AG09309 (cell line): ENCODE measurements around the gene PCBP3.

Source experiments
- DNase-seq: peaks from one replicate; pipeline ENCODE4 v3.0.0-alpha.2; 2010; ENCODE audit warnings: low read depth
- H3K4me3 ChIP-seq: 2 replicates; pipeline ENCODE4 v1.5.1; 2011; ENCODE audit warnings: mild to moderate bottlenecking, low read depth, low read length, moderate library complexity; ENCODE audit not compliant: control insufficient read depth
- CTCF ChIP-seq: IDR thresholded peaks from 2 replicates; pipeline ENCODE4 v1.5.1; 2011; ENCODE audit warnings: mild to moderate bottlenecking, low read depth, low read length, inconsistent platforms; ENCODE audit not compliant: insufficient read depth, control insufficient read depth; ENCODE audit errors: missing control alignments

Gene PCBP3

DNA sequence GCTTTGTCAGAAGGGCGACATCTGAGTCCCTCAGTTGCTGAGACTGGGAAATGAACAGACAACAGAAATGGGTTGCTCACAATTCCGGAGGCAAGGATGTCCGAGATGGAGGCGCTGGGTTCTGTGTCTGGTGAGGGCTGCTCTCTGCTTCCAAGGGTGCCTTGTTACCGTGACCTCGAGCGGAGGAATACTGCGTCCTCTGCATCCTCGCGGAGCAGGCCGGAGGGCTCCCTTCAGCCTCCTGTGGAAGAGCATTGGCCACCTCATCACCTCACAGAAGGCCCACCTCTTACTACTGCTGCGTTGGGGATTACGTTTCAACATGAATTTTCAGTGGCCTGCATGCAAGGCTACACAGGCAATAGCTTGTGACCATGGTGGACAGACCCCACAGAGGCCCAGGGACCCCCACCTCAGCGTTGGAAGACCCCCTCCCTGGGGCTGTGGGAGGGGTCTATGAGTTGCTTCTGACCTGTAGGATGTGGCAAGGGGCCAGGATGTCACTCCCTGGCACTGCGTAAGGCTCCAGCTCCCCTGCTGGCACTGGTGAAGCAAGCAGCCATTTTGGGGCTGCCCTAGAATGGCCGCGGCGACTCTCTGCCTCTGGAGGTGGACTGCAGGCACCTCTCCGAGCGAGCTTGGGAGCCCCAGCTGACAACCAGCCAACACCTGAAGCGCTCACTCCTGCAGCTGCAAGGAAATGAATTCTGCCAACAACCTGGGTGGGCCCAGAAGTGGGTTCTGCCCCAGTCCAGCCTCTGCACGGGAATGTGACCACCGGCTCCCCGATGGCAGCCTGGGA lies 301.7 kb downstream of the PCBP3 start:
- DNase-seq, result no peak
- TF ChIP-seq CTCF, result no peak
- H3K4me3 ChIP-seq, result no peak overlapping the region

DNA sequence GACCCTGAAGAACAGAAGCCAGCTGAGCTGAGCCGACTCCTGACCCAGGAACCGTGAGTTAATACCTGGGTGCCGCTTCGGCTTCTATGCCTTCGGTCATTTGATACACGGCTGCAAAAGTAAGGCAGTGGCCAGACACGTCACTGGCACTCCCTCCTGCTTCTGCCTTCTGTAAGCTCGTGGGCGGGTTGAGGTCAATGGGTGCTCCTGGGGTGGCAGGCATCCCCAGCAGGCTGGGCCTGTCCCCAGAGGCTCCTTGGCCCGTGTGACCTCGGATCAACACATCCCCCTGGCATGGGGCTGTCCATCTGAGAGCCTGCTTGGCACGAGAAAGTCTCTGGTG lies 302.3 kb downstream of the PCBP3 start:
- no peak overlapping the region for H3K4me3 ChIP-seq
- TF ChIP-seq CTCF, result no peak
- no peak for DNase-seq

DNA sequence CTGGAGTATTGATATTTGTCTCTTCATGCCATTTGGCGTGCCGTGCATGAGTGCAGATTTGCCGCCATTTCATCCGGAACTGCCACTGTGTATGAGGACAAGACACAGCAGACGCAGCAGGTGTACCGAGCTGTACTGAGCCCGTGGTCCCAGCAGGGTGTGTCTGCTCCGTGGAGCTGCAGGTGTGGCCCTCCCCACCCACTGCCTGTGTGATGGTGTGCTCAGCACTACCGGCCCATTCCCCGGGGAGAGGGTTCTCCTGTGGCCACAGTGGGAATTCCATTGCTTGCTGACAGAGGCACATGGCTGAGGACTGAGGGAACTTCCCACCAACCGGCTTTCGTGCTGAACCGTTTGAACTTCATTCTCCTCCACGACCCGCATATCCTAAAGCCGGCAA lies 303.8 kb downstream of the PCBP3 start:
- DNase-seq, result no peak
- TF ChIP-seq CTCF, result no peak
- H3K4me3 ChIP-seq, result no peak overlapping the region

GRCh38 chr21:45947716-45948255 lies 304.3 kb downstream of the PCBP3 start:
- no peak for TF ChIP-seq CTCF
- no peak overlapping the region for H3K4me3 ChIP-seq
- DNase-seq, result no peak

GRCh38 chr21:45948576-45949141 lies 305.1 kb downstream of the PCBP3 start:
- no peak for TF ChIP-seq CTCF
- DNase-seq, result no peak
- no peak overlapping the region for H3K4me3 ChIP-seq

DNA sequence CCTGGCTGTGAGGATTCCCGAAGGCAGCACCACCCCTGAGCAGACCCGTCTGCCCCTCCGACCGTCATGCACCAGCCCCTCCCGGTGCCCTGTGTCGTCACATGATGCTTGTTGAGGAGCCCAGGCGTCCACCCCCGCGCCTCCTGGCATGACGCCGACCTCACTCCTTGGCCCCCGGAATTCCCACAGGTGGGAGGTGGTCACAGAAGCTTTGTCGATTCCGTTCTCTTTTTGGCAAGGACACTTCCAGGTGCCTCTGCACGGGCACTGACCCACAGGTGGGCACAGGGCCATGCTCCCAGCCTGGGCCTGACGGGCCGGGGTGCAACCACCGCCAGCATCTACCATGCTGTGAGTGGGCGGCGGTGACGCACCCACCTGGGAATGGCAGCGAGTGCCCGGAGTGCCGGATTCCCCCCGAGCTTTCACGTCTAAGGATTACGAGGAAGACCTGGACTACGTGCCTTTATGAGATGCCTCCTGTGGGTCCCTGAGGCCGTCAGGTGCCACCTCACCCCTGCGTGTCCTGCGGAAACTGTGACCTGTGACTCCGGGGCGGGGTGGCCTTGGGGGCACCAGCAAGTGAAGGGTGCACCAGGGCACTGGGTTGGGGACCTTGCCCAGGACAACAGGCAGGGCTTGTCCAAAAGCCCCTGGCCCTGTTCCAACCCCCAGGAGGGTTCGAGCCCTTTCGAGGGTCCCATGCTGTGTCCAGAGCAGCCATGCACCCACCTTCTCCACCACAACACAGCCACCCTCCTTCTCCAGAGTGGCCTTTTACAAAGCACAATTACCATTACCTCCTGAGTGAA lies 306.6 kb downstream of the PCBP3 start:
- no peak for TF ChIP-seq CTCF
- DNase-seq, result no peak
- no peak overlapping the region; the same call in 1 of the 2 replicates for H3K4me3 ChIP-seq
